SK-N-SH treated with all-trans-retinoic acid at 6 μM for 48 hours (cell line): ENCODE measurements around the gene NSD1.

Source experiments
- CSDC2 ChIP-seq: fragments of 250-450 bp; sonication (Bioruptor Pico); IDR thresholded peaks from 2 replicates; pipeline ENCODE4 v1.5.0; 2020; ENCODE audit warnings: mild to moderate bottlenecking, moderate library complexity
- ISL1 ChIP-seq: fragments of 250-450 bp; sonication (Bioruptor Pico); IDR thresholded peaks from 2 replicates; pipeline ENCODE4 v2.1.2; 2022; ENCODE audit warnings: mild to moderate bottlenecking, moderate library complexity
- OSR1 ChIP-seq: fragments of 250-450 bp; sonication (Bioruptor Pico); IDR thresholded peaks from 2 replicates; pipeline ENCODE4 v1.8.0; 2022; ENCODE audit warnings: moderate library complexity, mild to moderate bottlenecking, inconsistent platforms

DNA sequence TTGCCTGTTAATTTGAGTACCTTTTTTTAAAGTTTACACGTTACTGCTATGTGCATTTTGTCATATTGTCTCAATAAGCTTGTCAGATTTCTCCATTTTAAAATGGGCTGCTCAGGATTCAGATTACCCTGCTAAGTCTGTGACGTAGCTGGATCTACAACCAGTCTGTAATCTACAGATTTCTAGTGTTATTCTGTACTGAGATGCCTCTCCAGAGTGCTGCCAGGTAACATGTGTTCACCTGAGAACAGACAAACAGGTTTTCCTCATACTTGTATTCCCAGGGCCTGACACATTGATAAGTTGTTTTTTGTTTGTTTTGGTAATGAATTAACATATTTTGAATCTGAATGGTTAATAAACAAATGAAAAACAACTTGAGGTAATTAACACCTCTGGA, 154.6 kb downstream of the NSD1 start:
- TF ChIP-seq CSDC2 (no peak), OSR1 (CRISPR knock-in tag) (no peak), ISL1 (CRISPR knock-in tag) (no peak)
